ENCODE data around the gene USH2A.

USH2A gene

DNA sequence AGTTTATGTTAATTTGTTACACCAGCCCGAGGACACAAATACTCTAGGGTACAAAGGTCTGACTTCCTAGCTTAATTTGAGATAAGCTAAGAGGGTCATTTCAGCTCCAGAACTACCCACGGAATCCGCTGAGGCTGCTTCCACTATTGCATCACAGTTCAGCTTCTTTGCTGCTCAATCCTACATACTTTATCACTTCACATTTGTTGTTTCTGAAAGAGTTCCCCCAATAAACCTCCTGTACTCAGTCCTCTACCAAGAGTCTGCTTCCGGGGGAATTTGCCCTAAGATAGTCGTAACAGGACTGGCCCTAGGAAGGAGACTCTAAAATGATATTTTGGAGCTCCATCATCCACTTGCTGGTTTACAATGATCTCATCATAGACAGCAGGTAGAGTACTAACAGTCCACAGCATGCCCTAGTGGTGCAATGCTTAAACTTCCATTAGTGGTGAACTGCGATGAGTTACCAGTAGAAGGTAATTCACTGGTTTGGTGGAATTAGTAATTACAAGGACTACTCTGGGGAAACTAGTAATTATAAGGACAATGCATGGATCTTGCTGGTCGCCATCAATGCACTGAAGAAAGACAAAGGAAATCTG lies 229.3 kb downstream of the USH2A start:
- no peak for DNase-seq (ENCODE audit: low spot score)
- TF ChIP-seq, protein P1, sequence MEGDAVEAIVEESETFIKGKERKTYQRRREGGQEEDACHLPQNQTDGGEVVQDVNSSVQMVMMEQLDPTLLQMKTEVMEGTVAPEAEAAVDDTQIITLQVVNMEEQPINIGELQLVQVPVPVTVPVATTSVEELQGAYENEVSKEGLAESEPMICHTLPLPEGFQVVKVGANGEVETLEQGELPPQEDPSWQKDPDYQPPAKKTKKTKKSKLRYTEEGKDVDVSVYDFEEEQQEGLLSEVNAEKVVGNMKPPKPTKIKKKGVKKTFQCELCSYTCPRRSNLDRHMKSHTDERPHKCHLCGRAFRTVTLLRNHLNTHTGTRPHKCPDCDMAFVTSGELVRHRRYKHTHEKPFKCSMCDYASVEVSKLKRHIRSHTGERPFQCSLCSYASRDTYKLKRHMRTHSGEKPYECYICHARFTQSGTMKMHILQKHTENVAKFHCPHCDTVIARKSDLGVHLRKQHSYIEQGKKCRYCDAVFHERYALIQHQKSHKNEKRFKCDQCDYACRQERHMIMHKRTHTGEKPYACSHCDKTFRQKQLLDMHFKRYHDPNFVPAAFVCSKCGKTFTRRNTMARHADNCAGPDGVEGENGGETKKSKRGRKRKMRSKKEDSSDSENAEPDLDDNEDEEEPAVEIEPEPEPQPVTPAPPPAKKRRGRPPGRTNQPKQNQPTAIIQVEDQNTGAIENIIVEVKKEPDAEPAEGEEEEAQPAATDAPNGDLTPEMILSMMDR (IDR thresholded peaks at IDR 0.05; ENCODE audit: extremely low read depth, insufficient read depth, missing control alignments): no peak
- in situ Hi-C loops (cut with MboI; ENCODE audit: low pct_unique_long_range_greater_than_20kb, low sequenced_read_pairs, unreplicated experiment): no loop called here

DNA sequence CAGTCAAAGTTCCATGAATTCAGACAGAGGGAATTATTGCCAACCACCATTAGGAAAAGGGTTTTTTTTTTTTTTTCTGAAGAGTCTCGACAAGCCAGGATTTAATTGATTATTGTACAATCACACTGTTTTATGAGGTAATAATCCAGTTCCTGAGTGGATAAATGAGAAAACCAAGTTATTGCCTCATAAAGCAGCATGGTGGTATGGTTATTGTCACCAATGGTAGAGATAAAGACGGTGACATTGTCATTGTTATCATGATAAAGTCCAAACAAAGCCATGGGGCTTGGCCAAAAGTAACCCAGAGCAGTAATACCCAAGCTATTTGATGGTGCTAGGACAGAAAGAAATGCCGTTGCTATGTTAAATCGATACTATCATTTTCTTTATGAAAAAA lies 232.8 kb downstream of the USH2A start:
- DNase-seq (ENCODE audit: low spot score): no peak
- in situ Hi-C loops (cut with MboI; ENCODE audit: low pct_unique_long_range_greater_than_20kb, low sequenced_read_pairs, unreplicated experiment): no loop called here
- TF ChIP-seq, protein P1 (IDR thresholded peaks at IDR 0.05; ENCODE audit: extremely low read depth, insufficient read depth, missing control alignments): no peak

DNA sequence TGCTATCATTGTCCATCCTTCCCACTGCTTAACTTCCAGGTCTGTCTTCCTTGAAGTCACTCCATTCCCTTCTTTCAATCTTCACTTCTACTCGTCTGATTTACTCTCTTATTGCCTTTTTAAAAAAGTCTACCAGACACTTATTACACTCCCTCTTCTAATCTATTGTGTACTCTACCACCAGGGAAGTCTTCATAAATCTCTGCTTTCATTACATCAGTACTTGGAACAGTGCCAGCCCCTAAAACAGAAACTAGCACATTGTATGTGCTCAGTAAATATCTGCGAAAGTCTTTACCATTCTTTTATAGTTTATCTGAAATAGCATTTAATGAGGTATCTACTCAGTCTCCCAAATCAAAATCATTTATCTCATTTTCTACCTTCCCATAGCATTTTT lies 236.4 kb downstream of the USH2A start:
- no peak for DNase-seq (ENCODE audit: low spot score)
- in situ Hi-C loops (cut with MboI; ENCODE audit: low pct_unique_long_range_greater_than_20kb, low sequenced_read_pairs, unreplicated experiment): no loop called here

DNA sequence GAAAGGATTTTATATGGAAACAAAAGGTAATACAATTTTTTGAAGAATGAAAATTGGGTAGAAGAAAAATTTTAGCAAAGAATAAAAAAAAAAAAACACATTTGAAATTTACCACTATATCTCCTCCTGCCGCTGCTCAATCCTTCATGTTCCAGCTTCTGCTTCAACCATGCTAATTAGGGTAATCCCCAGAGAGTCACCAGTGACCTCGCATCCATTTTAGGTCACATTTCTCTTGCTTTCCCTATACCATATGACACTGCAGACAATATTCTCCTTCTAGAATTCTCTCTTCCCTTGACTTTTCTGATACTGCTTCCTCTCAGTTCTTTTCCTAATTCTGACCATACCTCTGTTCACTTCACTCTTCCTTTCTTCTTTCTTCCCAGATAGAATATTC lies 237.1 kb downstream of the USH2A start:
- no peak for DNase-seq (ENCODE audit: low spot score)
- TF ChIP-seq, protein P1 (IDR thresholded peaks at IDR 0.05; ENCODE audit: extremely low read depth, insufficient read depth, missing control alignments): no peak
- in situ Hi-C loops (cut with MboI; ENCODE audit: low pct_unique_long_range_greater_than_20kb, low sequenced_read_pairs, unreplicated experiment): no loop called here

More for the DNA sequence above, 236.4 kb downstream of the USH2A start:
- TF ChIP-seq, protein P1 (IDR thresholded peaks at IDR 0.05; ENCODE audit: extremely low read depth, insufficient read depth, missing control alignments): no peak

DNA sequence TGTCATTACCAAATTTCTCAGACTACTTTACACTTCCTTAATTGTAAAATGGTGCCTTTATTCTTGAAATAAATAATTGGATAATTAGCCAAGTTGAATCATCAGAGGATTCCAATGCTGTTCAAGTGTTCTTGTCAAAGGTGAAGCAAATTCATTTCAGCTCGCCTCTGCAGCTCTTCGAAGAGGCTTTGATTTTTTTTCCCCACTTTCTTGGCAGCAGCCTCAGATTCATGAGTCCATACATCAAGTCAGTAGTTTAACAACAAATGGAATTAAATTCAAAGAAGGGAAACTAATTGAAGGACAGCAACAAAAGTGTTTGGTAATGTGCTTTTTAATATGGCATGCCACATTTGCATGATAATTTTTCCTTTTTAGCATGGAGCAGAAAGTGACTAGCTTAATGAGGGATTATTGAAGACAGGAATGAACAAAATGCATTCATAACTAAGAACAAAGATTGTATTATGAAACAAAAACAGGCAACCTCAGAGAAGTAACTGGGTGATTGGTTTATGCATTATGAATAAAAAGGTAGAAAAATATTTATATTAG lies 239.0 kb downstream of the USH2A start:
- DNase-seq (ENCODE audit: low spot score): no peak
- in situ Hi-C loops (cut with MboI; ENCODE audit: low pct_unique_long_range_greater_than_20kb, low sequenced_read_pairs, unreplicated experiment): no loop called here
- TF ChIP-seq, protein P1 (IDR thresholded peaks at IDR 0.05; ENCODE audit: extremely low read depth, insufficient read depth, missing control alignments): no peak

DNA sequence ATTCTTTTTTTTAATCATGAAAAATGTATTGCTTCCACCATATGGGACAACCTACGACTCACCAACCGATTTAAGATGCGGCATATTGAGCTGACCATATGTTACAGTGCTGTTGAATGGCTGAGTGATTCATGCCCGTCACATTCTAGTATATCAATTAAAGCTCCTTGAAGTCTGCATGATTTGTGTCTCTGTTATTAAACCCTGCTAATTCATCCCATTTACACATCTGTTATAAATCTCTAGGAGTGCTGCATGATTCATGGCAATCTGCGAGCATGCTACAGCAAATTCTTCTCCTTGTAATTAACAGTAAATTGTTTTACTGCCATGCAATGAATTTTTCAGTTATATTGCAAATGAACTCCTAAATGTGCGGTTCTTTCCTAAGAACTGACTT lies 239.8 kb downstream of the USH2A start:
- TF ChIP-seq, protein P1 (IDR thresholded peaks at IDR 0.05; ENCODE audit: extremely low read depth, insufficient read depth, missing control alignments): no peak
- in situ Hi-C loops (cut with MboI; ENCODE audit: low pct_unique_long_range_greater_than_20kb, low sequenced_read_pairs, unreplicated experiment): no loop called here
- no peak for DNase-seq (ENCODE audit: low spot score)
